ENCODE measurements around the gene TKT. TPM values are rescaled to one million over a fixed set of nuclear protein-coding genes. Genes with fewer than 3 reads are reported as not detected.

The TKT gene
- total RNA-seq, 4 donors from 2014 or later = 130 to 171 (median 145) TPM

GRCh38 chr3:53259427-53260259, 3.8 kb upstream of the TKT start:
- H3K9me3 ChIP-seq = no peaks in the 10 kb centered on the region
- no peak overlapping the region for H3K27ac ChIP-seq
- H3K27me3 ChIP-seq = no peaks in the 10 kb centered on the region
- H3K4me3 ChIP-seq = no peak overlapping the region
- no peaks in the 10 kb centered on the region for H3K36me3 ChIP-seq
- peaks cover 0 to under 1% (median 0%) of the 10 kb centered on the region in 4 donors for H3K4me1 ChIP-seq
- DNase-seq = no peak
- TF ChIP-seq POLR2A (IDR thresholded peaks at IDR 0.05) (no peak), CTCF (IDR thresholded peaks at IDR 0.05) (no peak)

GRCh38 chr3:53258600-53259426, 3.0 kb upstream of the TKT start:
- no peak for DNase-seq
- Histone ChIP-seq H3K4me1 (peaks cover 0 to 8% (median 5%) of the 10 kb centered on the region in 4 donors), H3K27me3 (no peaks in the 10 kb centered on the region), H3K27ac (no peak overlapping the region), H3K36me3 (no peaks in the 10 kb centered on the region), H3K9me3 (no peaks in the 10 kb centered on the region), H3K4me3 (no peak overlapping the region)
- TF ChIP-seq POLR2A (IDR thresholded peaks at IDR 0.05) = no peak
- TF ChIP-seq CTCF (IDR thresholded peaks at IDR 0.05) = no peak

- no peaks in the 10 kb centered on the region for H3K27me3 ChIP-seq
- no peak overlapping the region for H3K27ac ChIP-seq
- no peaks in the 10 kb centered on the region for H3K9me3 ChIP-seq
- H3K36me3 ChIP-seq = no peaks in the 10 kb centered on the region
- H3K4me1 ChIP-seq = peaks cover 0 to 13% (median 8%) of the 10 kb centered on the region in 4 donors
- TF ChIP-seq CTCF (IDR thresholded peaks at IDR 0.05) (no peak), POLR2A (IDR thresholded peaks at IDR 0.05) (no peak)
- no peak for DNase-seq
- H3K4me3 ChIP-seq = no peak overlapping the region
Observed at GRCh38 chr3:53257465-53257864, 1.6 kb upstream of the TKT start.

GRCh38 chr3:53256704-53257055, 858 bp upstream of the TKT start:
- Histone ChIP-seq H3K4me1 (peaks cover 0 to 20% (median 11%) of the 10 kb centered on the region in 4 donors), H3K36me3 (no peaks in the 10 kb centered on the region), H3K4me3 (no peak overlapping the region), H3K27ac (no peak overlapping the region), H3K9me3 (no peaks in the 10 kb centered on the region), H3K27me3 (no peaks in the 10 kb centered on the region)
- no peak for DNase-seq
- TF ChIP-seq POLR2A (IDR thresholded peaks at IDR 0.05) = no peak
- TF ChIP-seq CTCF (IDR thresholded peaks at IDR 0.05) = no peak

- Histone ChIP-seq H3K27me3 (no peaks in the 10 kb centered on the region), H3K9me3 (no peaks in the 10 kb centered on the region), H3K4me3 (peak overlapping the region; percentile 73 to 98 (median 80)), H3K36me3 (no peaks in the 10 kb centered on the region), H3K4me1 (peaks cover 0 to 29% (median 11%) of the 10 kb centered on the region in 4 donors), H3K27ac (peak overlapping the region; percentile 80 to 96 (median 90))
- peak in 2 of 3 donors; percentile 36 to 54 for DNase-seq
- TF ChIP-seq POLR2A (IDR thresholded peaks at IDR 0.05) = no peak
- no peak for TF ChIP-seq CTCF (IDR thresholded peaks at IDR 0.05)
Observed at GRCh38 chr3:53255423-53255774, 423 bp downstream of the TKT start.

All from Peyer's patch (tissue), 4 donors.